H1 (cell line): Measurements from ENCODE around the gene RPE. TPM values are rescaled to one million over a fixed set of nuclear protein-coding genes. Genes with fewer than 3 reads are reported as not detected.

Experiments
- CTCF ChIA-PET: fragments of 300-600 bp; sonication (Branson Sonifier 250); formaldehyde crosslinking; loops from one replicate; lab custom pipeline; 2021; ENCODE audit not compliant: partially characterized antibody; lab: Charles Lee
- POLR2A ChIA-PET: fragments of 300-600 bp; sonication (Branson Sonifier 250); formaldehyde crosslinking; loops from one replicate; lab custom pipeline; 2021; ENCODE audit warnings: inconsistent platforms; ENCODE audit not compliant: partially characterized antibody; lab: Charles Lee
- DNase-seq, 2 experiments: peaks; one replicate each; pipeline versions ENCODE4 v3.0.0 to v3.0.0-alpha.2; 2010 to 2022; ENCODE audit warnings: low spot score in 2 of 2, low read depth in 1 of 2, mixed read lengths in 1 of 2
- FAIRE-seq: peaks from 2 replicates; lab custom pipeline; 2011; peaks lifted over from hg19 to GRCh38; lab: Jason Lieb, UNC
- H2AFZ ChIP-seq: 2 replicates; pipeline ENCODE4 v1.8.1; 2012; ENCODE audit warnings: low read length, inconsistent platforms
- H2AK5ac ChIP-seq: 2 replicates; pipeline ENCODE4 v1.6.1; 2013; ENCODE audit warnings: low read depth, low read length
- H2BK120ac ChIP-seq: replicated peaks from 2 replicates; pipeline ENCODE3; 2013; ENCODE audit warnings: low read depth, low read length, inconsistent platforms
- H2BK12ac ChIP-seq: 2 replicates; pipeline ENCODE4 v1.6.1; 2013; ENCODE audit warnings: low read depth, low read length
- H2BK15ac ChIP-seq: 2 replicates; pipeline ENCODE4 v1.6.1; 2013; ENCODE audit warnings: low read length
- H2BK20ac ChIP-seq: 2 replicates; pipeline ENCODE4 v1.6.1; 2013; ENCODE audit warnings: low read length
- H2BK5ac ChIP-seq: 2 replicates; pipeline ENCODE4 v1.6.1; 2013; ENCODE audit warnings: low read depth, low read length
- H3K14ac ChIP-seq: 2 replicates; pipeline ENCODE4 v1.6.1; 2013; ENCODE audit warnings: inconsistent platforms; ENCODE audit not compliant: insufficient read length
- H3K18ac ChIP-seq: 2 replicates; pipeline ENCODE4 v1.6.1; 2013; ENCODE audit warnings: low read length; ENCODE audit errors: extremely low read depth
- H3K23ac ChIP-seq: 2 replicates; pipeline ENCODE4 v1.6.1; 2013; ENCODE audit warnings: inconsistent platforms; ENCODE audit not compliant: insufficient read length
- H3K23me2 ChIP-seq: 2 replicates; pipeline ENCODE4 v1.6.1; 2013; ENCODE audit warnings: low read depth, low read length
- H3K27ac ChIP-seq: 2 replicates; pipeline ENCODE4 v1.6.1; 2011; ENCODE audit warnings: low read depth, low read length, inconsistent platforms
- H3K27me3 ChIP-seq, 4 experiments: replicated peaks in 1 of 4; 1 replicate in 1 of 4; 2 replicates in 3 of 4; pipeline versions ENCODE4 v1.6.1 to v1.8.1; 2011 to 2013; ENCODE audit warnings: low read length in 3 of 4, mild to moderate bottlenecking in 3 of 4, inconsistent platforms in 2 of 4, mixed read lengths in 2 of 4, moderate library complexity in 1 of 4; ENCODE audit not compliant: control insufficient read depth in 3 of 4, insufficient read depth in 3 of 4; ENCODE audit errors: extremely low read depth in 1 of 4
- H3K36me3 ChIP-seq, 4 experiments: 2 replicates each; pipeline versions ENCODE4 v1.6.1 to v1.8.1; 2011 to 2013; ENCODE audit warnings: mild to moderate bottlenecking in 4 of 4, low read length in 3 of 4, moderate library complexity in 2 of 4, control low read depth in 1 of 4, inconsistent platforms in 1 of 4; ENCODE audit not compliant: insufficient read depth in 4 of 4, control insufficient read depth in 2 of 4
- H3K4ac ChIP-seq: replicated peaks from 2 replicates; pipeline ENCODE3; 2013; ENCODE audit warnings: low read length, low read depth, mixed read lengths, inconsistent platforms; ENCODE audit not compliant: insufficient read length
- H3K4me1 ChIP-seq, 4 experiments: replicated peaks in 1 of 4; 1 replicate in 1 of 4; 2 replicates in 3 of 4; pipeline versions ENCODE4 v1.6.1 to v1.8.1; 2011 to 2013; ENCODE audit warnings: low read length in 3 of 4, inconsistent platforms in 2 of 4, mixed read lengths in 1 of 4; ENCODE audit not compliant: insufficient read depth in 4 of 4, control insufficient read depth in 3 of 4
- H3K4me2 ChIP-seq, 2 experiments: 2 replicates each; pipeline versions ENCODE4 v1.6.1 to v1.8.1; 2011 to 2013; ENCODE audit warnings: low read depth in 2 of 2, low read length in 2 of 2, control low read depth in 1 of 2, inconsistent platforms in 1 of 2, mild to moderate bottlenecking in 1 of 2; ENCODE audit not compliant: insufficient read depth in 1 of 2
- H3K4me3 ChIP-seq, 4 experiments: fragments of 200-600, 300-600 bp in 1 of 4; sonication (generic), shearing (Covaris generic), sonication (Bioruptor Twin) in 1 of 4; 2 replicates each; pipeline versions ENCODE4 v1.5.1 to v1.8.1; 2011 to 2016; ENCODE audit warnings: low read length in 4 of 4, low read depth in 3 of 4, control low read depth in 2 of 4, inconsistent platforms in 2 of 4, mild to moderate bottlenecking in 2 of 4, mixed read lengths in 1 of 4, moderate library complexity in 1 of 4; ENCODE audit not compliant: insufficient read depth in 2 of 4; ENCODE audit errors: extremely low read depth in 1 of 4
- H3K56ac ChIP-seq: replicated peaks from 2 replicates; pipeline ENCODE3; 2013; ENCODE audit warnings: low read depth, mild to moderate bottlenecking, mixed read lengths, low read length, inconsistent platforms; ENCODE audit not compliant: insufficient read length
- H3K79me1 ChIP-seq: 2 replicates; pipeline ENCODE4 v1.6.1; 2013; ENCODE audit warnings: low read depth, low read length, control low read depth
- H3K79me2 ChIP-seq, 2 experiments: 2 replicates each; pipeline versions ENCODE4 v1.6.1 to v1.8.1; 2012 to 2013; ENCODE audit warnings: low read length in 2 of 2, mild to moderate bottlenecking in 2 of 2, inconsistent platforms in 1 of 2; ENCODE audit not compliant: insufficient read depth in 2 of 2, control insufficient read depth in 1 of 2
- H3K9ac ChIP-seq, 4 experiments: replicated peaks in 1 of 4; 1 replicate in 1 of 4; 2 replicates in 3 of 4; pipeline versions ENCODE4 v1.6.1 to v1.8.1; 2011 to 2013; ENCODE audit warnings: low read depth in 3 of 4, low read length in 3 of 4, control low read depth in 2 of 4, mild to moderate bottlenecking in 2 of 4, moderate library complexity in 2 of 4, inconsistent platforms in 1 of 4; ENCODE audit errors: extremely low read depth in 1 of 4
- H3K9me3 ChIP-seq, 2 experiments: 2 replicates each; pipeline versions ENCODE4 v1.6.1 to v1.8.1; 2012 to 2013; ENCODE audit warnings: mild to moderate bottlenecking in 2 of 2, moderate library complexity in 2 of 2, control low read depth in 1 of 2, inconsistent platforms in 1 of 2, low read depth in 1 of 2, low read length in 1 of 2, mixed read lengths in 1 of 2; ENCODE audit not compliant: insufficient read depth in 2 of 2
- H4K20me1 ChIP-seq, 2 experiments: replicated peaks in 1 of 2; 2 replicates each; pipeline versions ENCODE3 to v1.8.1; 2011 to 2013; ENCODE audit warnings: inconsistent platforms in 2 of 2, low read length in 2 of 2, mild to moderate bottlenecking in 1 of 2; ENCODE audit not compliant: insufficient read depth in 2 of 2, control insufficient read depth in 1 of 2
- H4K5ac ChIP-seq: 2 replicates; pipeline ENCODE4 v1.6.1; 2013; ENCODE audit warnings: low read length, low read depth, mixed read lengths, inconsistent platforms; ENCODE audit not compliant: insufficient read length
- H4K8ac ChIP-seq: 2 replicates; pipeline ENCODE4 v1.8.0; 2013; ENCODE audit warnings: mild to moderate bottlenecking, moderate library complexity, low read length, inconsistent platforms; ENCODE audit not compliant: insufficient read depth; ENCODE audit errors: extremely low read depth
- H4K91ac ChIP-seq: replicated peaks from 2 replicates; pipeline ENCODE3; 2013; ENCODE audit warnings: low read length, mixed read lengths, inconsistent platforms; ENCODE audit not compliant: insufficient read length
- CHD1 ChIP-seq: IDR thresholded peaks from 2 replicates; pipeline ENCODE4 v1.6.1; 2012; ENCODE audit warnings: low read depth, low read length, improper control_type of control experiment
- EZH2 ChIP-seq: fragments of 200-600 bp; sonication (generic); IDR thresholded peaks from 2 replicates; pipeline ENCODE4 v1.7.1; 2012; ENCODE audit warnings: low read depth, mild to moderate bottlenecking, moderate library complexity, low read length, inconsistent platforms; ENCODE audit not compliant: severe bottlenecking
- NANOG ChIP-seq: IDR thresholded peaks from 2 replicates; pipeline ENCODE4 v1.6.1; 2011; ENCODE audit warnings: low read length, low read depth, mild to moderate bottlenecking, inconsistent platforms; ENCODE audit not compliant: insufficient read depth, poor library complexity, severe bottlenecking
- NRF1 ChIP-seq: IDR thresholded peaks from 2 replicates; pipeline ENCODE4 v1.6.1; 2011; ENCODE audit warnings: mild to moderate bottlenecking, low read depth, low read length, improper control_type of control experiment
- WGBS, 2 experiments: shearing (Covaris generic) in 1 of 2; methylation state at CpG; one replicate each; pipeline versions ENCODE4 v1.1.6 to v1.1.7; 2013 to 2015; ENCODE audit warnings: low lambda C conversion rate in 2 of 2, mixed read lengths in 2 of 2, inconsistent platforms in 1 of 2, low coverage in 1 of 2, missing lambda C conversion rate in 1 of 2; ENCODE audit not compliant: insufficient replicate concordance in 2 of 2, insufficient coverage in 1 of 2, insufficient read length in 1 of 2; ENCODE audit errors: extremely low coverage in 1 of 2, missing lambda C conversion rate in 1 of 2; 5-methylcytosine and 5-hydroxymethylcytosine counted together
- polyA plus RNA-seq, 7 experiments: library from polyadenylated mRNA; depleted of rRNA in 3 of 7; stranded (reverse) in 5 of 7; unstranded in 2 of 7; fragments of >200 nt in 5 of 7; fragments of 200-250 nt in 2 of 7; gene quantifications; 1 replicate in 5 of 7; 2 replicates in 1 of 7; 4 replicates in 1 of 7; pipeline versions ENCODE4 v1.2.1 to v1.2.3, GENCODE V29; 2011 to 2013; ENCODE audit warnings: missing spikeins in 2 of 7, mixed read lengths in 2 of 7
- total RNA-seq: library from RNA; stranded (reverse); fragmentation: NEBNext Ultra II Directional; extraction: Animal tissue kit (Norgen Biotek cat#: 25700); gene quantifications from 2 replicates; pipeline ENCODE4 v1.2.1, GENCODE V29; 2021

Gene RPE
- total and polyA plus RNA-seq, 2 of the 8 experiments (the other 6 are each of a cell fraction or from before 2014, with no cell fraction given), result 77.8 to 102 TPM

- Histone ChIP-seq H3K9ac (no peak overlapping the region), H2AK5ac (no peak overlapping the region), H3K23me2 (no peaks in the 10 kb centered on the region), H3K23ac (no peak overlapping the region), H4K91ac (no peak overlapping the region), H3K14ac (no peak overlapping the region), H4K8ac (no peak overlapping the region), H3K18ac (no peak overlapping the region), H3K27ac (no peak overlapping the region), H3K4me1 (no peaks in the 10 kb centered on the region), H3K4me2 (no peak overlapping the region), H3K79me2 (no peaks in the 10 kb centered on the region), H2BK15ac (no peak overlapping the region), H3K4me3 (no peak overlapping the region), H3K79me1 (no peaks in the 10 kb centered on the region), H2BK20ac (no peak overlapping the region), H3K27me3 (no peaks in the 10 kb centered on the region), H3K9me3 (no peaks in the 10 kb centered on the region), H3K36me3 (no peaks in the 10 kb centered on the region), H3K4ac (no peak overlapping the region), H4K5ac (no peak overlapping the region), H2BK5ac (no peak overlapping the region), H2BK12ac (no peak overlapping the region), H4K20me1 (no peaks in the 10 kb centered on the region), H2AFZ (no peak overlapping the region), H3K56ac (no peak overlapping the region), H2BK120ac (no peak overlapping the region)
- ChIA-PET POLR2A (no interaction called here), CTCF (interaction anchor here (1.2 kb wide), 1 partner anchor 208 kb away, joined by 3 read pairs; no protein-coding TSS in a partner anchor)
- WGBS, 2 experiments, result 96% methylated on average over 4 of the region's 4 CpGs; no CpG with 5 or more reads in 1 of the 2 experiments
- FAIRE-seq (no peak), DNase-seq (no peak)
- no peak for TF ChIP-seq EZH2
- no peak for TF ChIP-seq CHD1
- no peak for TF ChIP-seq NRF1
- TF ChIP-seq NANOG, result no peak
Observed at GRCh38 chr2:209988010-209988409, 14.4 kb upstream of the RPE start.
